ENCODE data around the gene APBA2.
"Not testable (repeated sequence)": the region's sequence is repeated elsewhere in the genome, so short reads cannot be mapped to it uniquely, and the experiment has no call there.

Gene APBA2

GRCh38 chr15:29016518-29016917, 130.7 kb downstream of the APBA2 start:
- DNase-seq: no peak

- peak; percentile 21 for DNase-seq
Measured at GRCh38 chr15:29018120-29018805, 132.5 kb downstream of the APBA2 start.

- no peak for DNase-seq
Measured at GRCh38 chr15:29018995-29019976, 133.5 kb downstream of the APBA2 start.

- no peak for DNase-seq
Measured at GRCh38 chr15:29021857-29022256, 136.1 kb downstream of the APBA2 start.

- no peak for DNase-seq
Measured at GRCh38 chr15:29024662-29025061, 138.9 kb downstream of the APBA2 start.

- DNase-seq: not testable (repeated sequence)
Measured at GRCh38 chr15:29025411-29025810, 139.6 kb downstream of the APBA2 start.

GRCh38 chr15:29028158-29028557, 142.4 kb downstream of the APBA2 start:
- not testable (repeated sequence) for DNase-seq

- no peak for DNase-seq
Measured at GRCh38 chr15:29029651-29030195, 143.9 kb downstream of the APBA2 start.

- DNase-seq: no peak
Measured at GRCh38 chr15:29031502-29032228, 145.9 kb downstream of the APBA2 start.

GRCh38 chr15:29032229-29032625, 146.5 kb downstream of the APBA2 start:
- no peak for DNase-seq

- no peak for DNase-seq
Measured at GRCh38 chr15:29032751-29033150, 147.0 kb downstream of the APBA2 start.

GRCh38 chr15:29034151-29034550, 148.4 kb downstream of the APBA2 start:
- no peak for DNase-seq

GRCh38 chr15:29034593-29035335, 149.0 kb downstream of the APBA2 start:
- DNase-seq: no peak

GRCh38 chr15:29035336-29036285, 149.8 kb downstream of the APBA2 start:
- DNase-seq: no peak

GRCh38 chr15:29037997-29038705, 152.4 kb downstream of the APBA2 start:
- no peak for DNase-seq

- no peak for DNase-seq
Measured at GRCh38 chr15:29039466-29040369, 153.9 kb downstream of the APBA2 start.

GRCh38 chr15:29040370-29040751, 154.6 kb downstream of the APBA2 start:
- no peak for DNase-seq

GRCh38 chr15:29043736-29044502, 158.1 kb downstream of the APBA2 start:
- no peak for DNase-seq
